DMS153 treated with DMSO at 0.1 percent for 48 hours (cell line): Measurements from ENCODE around the gene FAM53B.
"Not testable (repeated sequence)": the region's sequence is repeated elsewhere in the genome, so short reads cannot be mapped to it uniquely, and the experiment has no call there.

Source experiments
- DNase-seq: peaks from one replicate; lab custom pipeline; 2025; ENCODE audit not compliant: unreplicated experiment; lab: John Stamatoyannopoulos, UW

FAM53B gene

GRCh38 chr10:124744102-124745050 is at the start of gene FAM53B:
FAM53B (minus strand) TSS chr10:124744378; CDS start chr10:124706713, 37,665 bp downstream.
- peak; percentile 59 for DNase-seq

GRCh38 chr10:124792998-124793352 is 48.8 kb upstream of the FAM53B start:
- no peak for DNase-seq

DNA sequence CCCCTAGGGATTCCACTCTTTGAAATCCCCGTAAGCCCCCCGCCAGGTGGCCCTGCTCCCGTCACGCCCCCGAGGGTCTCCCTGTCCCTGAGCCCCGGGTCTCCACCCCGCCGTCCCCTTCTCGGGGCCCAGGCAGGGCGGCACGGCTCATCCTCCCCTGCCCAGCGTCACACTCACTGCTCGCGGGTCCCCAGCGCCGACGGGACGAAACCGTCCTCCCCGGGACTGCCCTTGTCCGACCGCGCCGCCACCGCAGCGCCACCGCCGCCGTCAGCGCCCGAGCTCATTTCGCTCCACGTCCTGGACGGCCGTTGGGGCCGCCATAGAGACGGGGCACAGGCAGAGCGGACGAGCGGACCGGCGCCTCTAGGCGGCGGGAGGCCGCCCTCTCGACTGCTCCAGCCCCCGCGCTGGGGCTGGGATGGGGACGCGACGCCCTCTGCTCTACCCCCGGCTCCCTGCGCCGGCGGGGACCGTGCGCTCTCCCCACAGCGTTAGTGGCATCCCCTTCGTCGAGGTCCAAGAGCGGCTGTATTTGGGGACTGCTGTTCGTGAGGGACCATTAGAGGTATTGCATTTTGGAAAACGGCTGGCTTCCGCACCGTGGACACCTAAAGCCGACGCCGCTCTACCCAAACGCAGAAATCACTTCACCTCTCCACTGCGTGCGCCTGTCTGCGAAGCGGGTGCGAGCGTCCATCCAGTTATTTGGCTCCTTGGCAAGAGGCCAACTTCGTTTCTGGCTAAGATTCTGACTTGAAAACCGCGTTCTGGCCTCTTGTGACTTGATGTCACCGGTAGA is 47.6 kb upstream of the FAM53B start, which contains the start of gene EEF1AKMT2:
Gene EEF1AKMT2 (minus strand): TSS at position 341 of the 802 bp plus-strand sequence. CDS start 54 bp downstream, at position 287.
- peak; percentile 51 for DNase-seq

DNA sequence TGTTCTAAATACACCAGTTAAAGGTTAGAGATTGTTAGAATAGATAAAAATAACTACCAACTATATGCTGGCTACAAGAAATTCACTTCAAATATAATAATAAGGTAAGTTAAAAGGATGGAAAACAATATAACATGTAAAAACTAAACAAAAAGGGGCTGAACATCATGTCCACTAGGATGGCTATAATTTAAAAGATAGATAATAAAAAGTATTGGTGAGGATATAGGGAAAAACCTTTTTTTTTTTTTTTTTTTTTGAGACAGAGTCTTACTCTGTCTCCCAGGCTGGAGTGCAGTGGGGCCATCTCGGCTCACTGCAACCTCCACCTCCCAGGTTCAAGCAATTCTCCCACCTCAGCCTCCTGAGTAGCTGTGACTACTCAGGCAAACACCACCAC is 38.7 kb upstream of the FAM53B start:
- DNase-seq: not testable (repeated sequence)

DNA sequence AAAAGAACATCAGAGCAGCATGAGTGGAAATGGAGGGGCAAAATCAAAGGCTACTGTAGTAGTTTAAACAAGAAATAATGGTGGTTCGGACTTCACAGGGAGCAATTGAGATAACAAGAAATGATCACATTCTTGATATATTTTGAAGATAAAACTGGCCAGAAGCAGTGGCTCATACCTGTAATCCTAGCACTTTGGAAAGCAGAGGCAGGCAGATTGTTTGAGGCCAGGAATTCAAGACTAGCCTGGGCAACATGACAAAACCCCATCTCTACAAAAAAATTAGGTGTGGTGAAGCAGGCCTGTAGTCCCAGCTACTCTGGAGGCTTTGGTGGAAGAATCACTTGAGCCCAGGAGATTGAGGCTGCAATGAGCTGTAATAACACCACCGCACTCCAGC is 24.6 kb upstream of the FAM53B start:
- DNase-seq: no peak

DNA sequence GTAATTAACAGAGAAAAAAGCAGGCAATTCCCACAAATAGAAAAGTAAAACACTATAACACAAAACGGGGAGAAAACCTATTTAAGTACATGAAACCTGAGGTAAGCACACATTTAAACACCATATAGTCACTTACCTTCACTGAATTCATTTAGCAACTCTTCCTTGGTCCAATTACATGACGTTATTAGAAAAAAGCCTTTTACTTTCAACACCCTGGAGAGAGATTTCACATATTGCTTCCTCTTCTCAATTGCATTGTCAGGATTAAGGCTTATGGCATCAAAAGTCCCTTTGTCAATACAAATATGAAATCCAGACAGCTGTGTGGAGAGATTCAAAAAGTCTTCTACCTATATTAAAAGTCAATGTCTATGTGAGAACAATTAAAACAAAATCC is 21.1 kb upstream of the FAM53B start:
- DNase-seq: no peak

GRCh38 chr10:124763267-124763666 is 19.1 kb upstream of the FAM53B start:
- DNase-seq: no peak

DNA sequence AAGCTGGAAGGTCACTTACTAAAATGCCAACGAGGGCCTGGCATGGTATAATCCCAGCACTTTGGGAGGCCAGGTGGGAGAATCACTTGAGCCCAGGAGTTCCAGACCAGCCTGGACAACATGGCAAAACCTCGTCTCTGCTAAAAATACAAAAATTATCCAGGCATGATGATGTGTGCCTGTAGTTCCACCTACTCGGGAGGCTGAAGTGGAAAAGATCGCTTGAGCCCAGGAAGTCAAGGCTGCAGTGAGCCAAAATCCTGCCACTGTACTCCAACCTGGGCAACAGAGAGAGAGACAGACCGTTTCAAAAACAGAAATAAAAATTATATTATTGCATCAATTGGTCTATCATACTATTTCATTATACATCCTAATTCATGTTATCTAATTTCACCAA is 18.1 kb upstream of the FAM53B start:
- DNase-seq: no peak

- DNase-seq: no peak
Observed at GRCh38 chr10:124756156-124756903, 12.2 kb upstream of the FAM53B start.

DNA sequence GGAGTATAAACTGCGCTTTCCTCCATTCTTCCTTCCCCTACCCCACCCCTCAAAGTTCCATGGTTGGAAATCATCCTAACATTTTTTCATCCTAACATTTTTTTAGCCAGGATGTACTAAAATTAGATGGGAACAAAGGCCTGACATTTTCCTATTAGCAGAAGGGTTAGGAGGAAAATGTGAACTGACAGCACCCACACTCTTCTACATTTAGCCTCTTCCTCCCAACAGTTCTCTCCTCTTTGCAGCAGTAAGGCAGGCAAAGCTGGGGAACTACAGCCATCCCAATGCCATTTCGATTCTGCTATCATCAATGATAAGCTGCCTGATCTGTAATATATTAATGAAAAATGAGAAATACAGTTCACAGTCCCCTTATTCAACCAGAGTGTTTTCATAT is 11.4 kb upstream of the FAM53B start:
- DNase-seq: no peak

- DNase-seq: no peak
Observed at GRCh38 chr10:124754227-124754626, 10.0 kb upstream of the FAM53B start.

DNA sequence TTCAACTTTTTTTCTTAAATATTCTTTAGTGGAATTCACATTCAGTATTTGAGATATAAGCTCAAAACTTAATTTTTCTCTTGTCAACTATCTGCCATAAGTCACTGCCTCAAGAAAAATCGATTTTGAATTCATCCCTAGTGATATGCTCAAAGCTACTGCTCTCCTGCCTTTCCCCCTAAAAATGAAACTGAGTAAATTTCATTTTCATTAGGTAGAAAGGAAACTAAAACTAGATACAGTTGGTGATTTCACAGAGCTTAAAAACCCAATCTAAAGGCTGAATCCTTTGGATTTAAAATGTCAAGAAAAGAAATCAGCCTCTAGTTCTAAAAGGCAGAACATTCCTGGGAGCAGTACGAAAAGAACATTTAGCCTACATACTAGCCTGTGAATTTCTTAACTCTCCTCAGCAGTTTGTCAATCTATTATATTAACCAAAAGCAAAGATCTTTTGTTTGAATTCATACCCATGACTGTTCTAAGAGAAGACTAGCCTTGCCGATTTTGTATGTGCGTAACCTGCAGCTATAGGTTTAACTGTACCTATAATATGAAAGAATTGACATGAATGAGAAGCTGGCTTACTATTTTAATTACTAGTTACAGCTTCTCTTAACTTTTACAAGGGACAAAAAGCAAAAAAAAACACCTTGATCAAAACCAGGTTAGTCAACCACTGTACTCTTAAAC is 4.9 kb upstream of the FAM53B start:
- DNase-seq: no peak

DNA sequence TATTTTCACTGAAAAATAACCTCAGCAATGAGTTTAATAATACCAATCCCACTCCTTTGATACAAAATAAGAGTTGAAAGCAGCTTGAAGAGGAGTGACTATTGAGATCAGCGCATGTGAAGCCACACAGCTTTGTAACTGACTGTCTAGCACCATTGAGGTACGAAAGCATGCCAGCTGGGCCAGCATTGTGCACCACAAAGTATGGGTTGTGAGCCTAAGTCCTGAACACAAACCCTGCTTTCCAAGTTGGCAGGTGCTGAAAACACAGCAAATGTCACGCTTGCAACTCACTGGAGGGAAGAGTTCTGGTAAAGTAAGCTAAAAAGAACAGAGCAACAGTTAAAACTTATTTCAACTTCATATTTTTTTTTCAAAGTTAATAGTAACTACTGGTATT is 4.0 kb upstream of the FAM53B start:
- DNase-seq: no peak

DNA sequence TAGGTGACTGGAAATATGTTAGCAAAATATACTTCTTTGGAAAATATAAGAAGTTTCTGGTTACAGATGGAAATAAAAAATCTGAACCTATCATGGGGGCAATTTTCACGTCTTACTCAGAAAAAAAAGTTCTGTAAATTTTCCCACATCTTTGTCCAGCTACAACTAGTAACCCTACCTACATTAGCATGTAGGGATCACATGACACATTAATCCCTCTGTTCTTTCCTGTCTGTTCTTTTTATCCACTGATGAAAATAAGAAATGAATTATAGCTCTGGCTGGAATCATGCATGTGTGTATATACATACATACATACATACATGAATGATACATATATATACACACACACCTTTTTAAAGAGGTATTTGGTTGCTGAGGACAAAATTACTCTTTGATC is 3.6 kb upstream of the FAM53B start:
- DNase-seq: no peak

GRCh38 chr10:124746992-124747391 is 2.8 kb upstream of the FAM53B start:
- no peak for DNase-seq

DNA sequence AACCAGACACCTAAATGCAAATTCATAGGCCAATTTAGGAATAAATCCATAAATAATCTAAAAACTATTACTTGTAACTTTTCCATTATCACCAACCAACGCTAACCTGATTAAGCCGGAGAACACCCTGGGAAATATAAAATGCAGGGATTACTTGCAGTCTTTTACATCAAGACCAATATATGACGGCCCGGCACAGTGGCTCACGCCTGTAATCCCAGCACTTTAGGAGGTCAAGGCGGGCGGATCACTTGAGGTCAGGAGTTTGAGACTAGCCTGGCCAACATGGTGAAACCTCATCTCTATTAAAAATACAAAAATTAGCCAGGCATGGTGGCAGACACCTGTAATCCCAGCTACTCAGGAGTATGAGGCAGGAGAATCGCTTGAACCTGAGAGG is 2.3 kb upstream of the FAM53B start:
- DNase-seq: not testable (repeated sequence)

DNA sequence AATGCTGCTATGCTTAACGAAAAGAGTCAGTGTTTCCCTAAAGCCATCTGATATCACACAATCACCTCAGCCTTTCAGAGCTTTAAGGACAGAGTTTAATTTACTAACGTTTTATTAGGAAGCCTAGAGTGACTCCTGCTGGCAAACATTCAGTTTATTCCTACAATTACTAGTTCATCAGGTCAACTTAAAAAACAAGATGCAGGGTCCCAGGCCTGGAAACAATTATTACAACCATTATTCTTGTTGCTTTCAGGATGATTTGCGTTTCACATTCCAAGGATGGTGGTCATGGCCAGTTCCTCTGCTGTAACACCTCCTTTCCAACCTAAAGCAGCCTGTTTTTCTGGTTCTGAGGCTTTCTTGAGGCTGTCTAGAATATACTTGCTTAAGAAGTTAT is 1.5 kb upstream of the FAM53B start:
- peak; percentile 28 for DNase-seq

- DNase-seq: no peak
Observed at GRCh38 chr10:124745252-124745651, 1.1 kb upstream of the FAM53B start.

DNA sequence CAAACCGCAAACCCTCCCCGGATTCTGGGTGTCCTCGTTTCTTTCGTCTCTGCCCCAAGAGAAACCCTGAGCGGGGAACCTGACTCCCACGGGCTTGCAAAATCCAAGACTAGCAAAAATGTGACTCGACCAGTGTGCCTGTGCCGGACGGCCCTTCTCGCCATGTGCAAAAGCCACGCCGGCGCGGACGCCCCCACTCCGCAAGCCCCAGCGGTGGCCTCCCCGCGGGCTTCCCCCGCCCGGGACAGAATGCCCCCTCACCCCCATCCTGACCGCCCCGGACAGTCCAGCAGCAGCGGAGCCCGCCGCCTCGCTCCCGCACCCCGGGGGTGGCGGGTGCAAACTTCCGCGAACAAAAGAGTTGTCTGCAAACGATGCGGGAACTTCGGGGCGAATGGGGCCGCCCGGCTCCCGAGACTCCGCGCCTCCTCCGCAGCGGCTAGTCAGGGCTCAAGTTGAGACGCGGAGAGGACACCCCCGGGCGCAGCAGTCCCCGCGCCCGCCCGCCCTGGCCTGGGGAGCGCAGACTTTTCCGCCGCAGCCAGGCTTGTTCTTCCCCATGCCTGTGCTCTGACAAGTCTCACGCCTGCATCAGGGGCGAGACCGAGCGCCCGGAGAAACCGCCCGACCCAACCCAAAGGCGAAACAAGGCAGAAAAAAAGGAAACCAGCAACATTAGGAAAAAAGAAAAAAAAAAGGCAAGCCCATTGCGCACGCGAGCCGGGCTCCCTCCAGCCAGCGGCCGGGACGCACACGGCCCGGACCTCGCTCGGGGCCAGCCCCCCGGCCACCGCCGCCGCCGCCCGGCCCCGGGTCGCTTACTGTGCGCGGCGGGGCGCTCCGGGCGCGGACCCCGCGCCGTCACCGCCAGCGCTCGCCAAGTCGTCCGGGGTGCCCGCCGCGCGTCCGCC is 732 bp downstream of the FAM53B start:
- no peak for DNase-seq
